ENCODE data around the gene KAT2B. TPM values are rescaled to one million over a fixed set of nuclear protein-coding genes. Genes with fewer than 3 reads are reported as not detected.

Gene KAT2B
- total and polyA plus RNA-seq, 4 donors, result 7.5 to 58.5 (median 16.3) TPM

DNA sequence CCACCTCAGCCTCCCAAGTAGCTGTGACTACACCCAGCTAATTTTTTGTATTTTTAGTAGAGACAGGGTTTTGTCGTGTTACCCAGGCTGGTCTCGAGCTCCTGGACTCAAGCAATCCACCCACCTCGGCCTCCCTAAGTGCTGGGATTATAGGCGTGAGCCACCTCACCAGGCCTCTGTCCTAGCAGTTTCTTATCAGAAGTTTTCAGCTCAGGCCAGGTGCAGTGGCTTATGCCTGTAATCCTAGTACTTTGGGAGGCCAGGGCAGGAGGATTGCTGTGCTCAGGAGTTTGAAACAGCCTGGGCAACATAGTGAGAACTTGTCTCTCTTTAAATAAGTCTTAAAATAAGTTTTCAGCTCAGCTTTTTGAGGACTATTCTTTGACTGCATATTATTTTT is 97.4 kb downstream of the KAT2B start (continued):
- TF ChIP-seq REST (IDR thresholded peaks at IDR 0.05) (no peak), RAD21 (IDR thresholded peaks at IDR 0.05) (no peak)

DNA sequence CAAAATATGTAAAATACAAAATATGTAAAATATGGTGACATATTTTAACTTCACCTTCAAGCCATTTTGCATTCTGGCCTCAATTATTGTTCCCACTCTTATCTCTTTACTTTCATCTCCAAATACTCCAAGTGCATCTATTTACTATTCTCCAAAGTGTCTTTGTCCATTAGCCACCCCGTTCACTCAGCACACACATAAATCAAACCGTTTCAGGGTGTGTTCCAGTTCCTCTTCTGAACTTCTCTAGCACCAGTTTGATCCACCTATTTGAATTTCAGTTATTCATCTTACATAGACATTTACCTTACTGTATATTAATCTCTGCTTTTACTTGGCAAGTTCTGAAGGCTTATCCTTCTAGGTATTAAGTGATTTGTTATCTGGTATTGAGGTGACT is 100.6 kb downstream of the KAT2B start:
- TF ChIP-seq SP1 (IDR thresholded peaks at IDR 0.05) (no peak), EGR1 (IDR thresholded peaks at IDR 0.05; ENCODE audit: low read depth in 2 of 2) (no peak), JUND (IDR thresholded peaks at IDR 0.05) (no peak), TAF1 (conservative IDR thresholded peaks at IDR 0.05) (no peak), GABPA (IDR thresholded peaks at IDR 0.05 in 1 of 2, conservative IDR thresholded peaks at IDR 0.05 in 1 of 2) (no peak), RXRA (IDR thresholded peaks at IDR 0.05) (no peak), RAD21 (IDR thresholded peaks at IDR 0.05) (no peak), FOXA1 (IDR thresholded peaks at IDR 0.05) (no peak), CTCF (IDR thresholded peaks at IDR 0.05; ENCODE audit: low read depth, low read length, missing input control) (no peak), YY1 (IDR thresholded peaks at IDR 0.05) (no peak), FOXA2 (IDR thresholded peaks at IDR 0.05) (no peak), HNF4G (IDR thresholded peaks at IDR 0.05) (no peak), REST (IDR thresholded peaks at IDR 0.05) (no peak), HNF4A (conservative IDR thresholded peaks at IDR 0.05) (no peak), NR2F2 (IDR thresholded peaks at IDR 0.05) (no peak)
- TF ChIP-seq, protein P1, sequence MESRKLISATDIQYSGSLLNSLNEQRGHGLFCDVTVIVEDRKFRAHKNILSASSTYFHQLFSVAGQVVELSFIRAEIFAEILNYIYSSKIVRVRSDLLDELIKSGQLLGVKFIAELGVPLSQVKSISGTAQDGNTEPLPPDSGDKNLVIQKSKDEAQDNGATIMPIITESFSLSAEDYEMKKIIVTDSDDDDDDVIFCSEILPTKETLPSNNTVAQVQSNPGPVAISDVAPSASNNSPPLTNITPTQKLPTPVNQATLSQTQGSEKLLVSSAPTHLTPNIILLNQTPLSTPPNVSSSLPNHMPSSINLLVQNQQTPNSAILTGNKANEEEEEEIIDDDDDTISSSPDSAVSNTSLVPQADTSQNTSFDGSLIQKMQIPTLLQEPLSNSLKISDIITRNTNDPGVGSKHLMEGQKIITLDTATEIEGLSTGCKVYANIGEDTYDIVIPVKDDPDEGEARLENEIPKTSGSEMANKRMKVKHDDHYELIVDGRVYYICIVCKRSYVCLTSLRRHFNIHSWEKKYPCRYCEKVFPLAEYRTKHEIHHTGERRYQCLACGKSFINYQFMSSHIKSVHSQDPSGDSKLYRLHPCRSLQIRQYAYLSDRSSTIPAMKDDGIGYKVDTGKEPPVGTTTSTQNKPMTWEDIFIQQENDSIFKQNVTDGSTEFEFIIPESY (IDR thresholded peaks at IDR 0.05), result no peak
- TF ChIP-seq, protein P2, sequence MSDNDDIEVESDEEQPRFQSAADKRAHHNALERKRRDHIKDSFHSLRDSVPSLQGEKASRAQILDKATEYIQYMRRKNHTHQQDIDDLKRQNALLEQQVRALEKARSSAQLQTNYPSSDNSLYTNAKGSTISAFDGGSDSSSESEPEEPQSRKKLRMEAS (IDR thresholded peaks at IDR 0.05), result no peak
- TF ChIP-seq, protein P3, sequence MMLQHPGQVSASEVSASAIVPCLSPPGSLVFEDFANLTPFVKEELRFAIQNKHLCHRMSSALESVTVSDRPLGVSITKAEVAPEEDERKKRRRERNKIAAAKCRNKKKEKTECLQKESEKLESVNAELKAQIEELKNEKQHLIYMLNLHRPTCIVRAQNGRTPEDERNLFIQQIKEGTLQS (IDR thresholded peaks at IDR 0.05), result no peak
- Histone ChIP-seq H3K27me3 (ENCODE audit: control insufficient read depth in 4 of 4, insufficient read depth in 4 of 4, low read length in 3 of 4) (no peaks in the 10 kb centered on the region), H3K4me1 (ENCODE audit: control insufficient read depth in 4 of 4, insufficient read depth in 4 of 4, low read length in 3 of 4) (no peaks in the 10 kb centered on the region), H3K4me3 (ENCODE audit: low read depth in 1 of 3, low read length in 3 of 3) (no peak overlapping the region), H3K27ac (ENCODE audit: low read depth in 1 of 2, low read length in 2 of 2) (no peak overlapping the region), H3K9ac (ENCODE audit: low read depth in 1 of 2, low read length in 2 of 2) (no peak overlapping the region), H3K9me3 (ENCODE audit: control insufficient read depth in 4 of 4, low read length in 3 of 4) (no peaks in the 10 kb centered on the region), H3K36me3 (ENCODE audit: control insufficient read depth in 4 of 4, insufficient read depth in 3 of 4, low read depth in 1 of 4, low read length in 3 of 4) (peaks cover 0 to 24% (median 7%) of the 10 kb centered on the region in 4 donors)
- 81% methylated on average over 2 of the region's 2 CpGs for WGBS
- DNase-seq (ENCODE audit: low spot score), result no peak
